K562 (cell line): ENCODE data around the gene SEZ6L. TPM values are rescaled to one million over a fixed set of nuclear protein-coding genes. Genes with fewer than 3 reads are reported as not detected.

Source experiments
- ATAC-seq: fragments of 200-7000 bp; cut with Tn5 transposase; 3 replicates; pipeline ENCODE4 v1.9.1; 2020; ENCODE audit warnings: moderate library complexity
- BruUV-seq: library from RNA; stranded (reverse); fragments of 400-500 nt; replicated peaks from 2 replicates; lab custom pipeline; 2021; lab: Mats Ljungman, UMichigan
- CTCF ChIA-PET: fragments of 300-600 bp; formaldehyde crosslinking; extraction: SDS; loops from one replicate; lab custom pipeline; 2021; ENCODE audit warnings: low intra/inter-chr PET ratio; lab: Yijun Ruan, JAX
- POLR2A ChIA-PET: fragments of 300-600, 350-650 bp; sonication (Branson Sonifier 250); formaldehyde crosslinking; extraction: SDS; loops from one replicate; lab custom pipeline; 2021; ENCODE audit warnings: antibody characterized with exemption, inconsistent platforms; lab: Yijun Ruan, JAX
- DNase-seq, 4 experiments: peaks; one replicate each; pipeline versions ENCODE4 v3.0.0 to v3.0.0-alpha.2; 2011 to 2018; ENCODE audit warnings: low spot score in 3 of 4, mixed read lengths in 3 of 4; ENCODE audit errors: extremely low read depth in 1 of 4
- FAIRE-seq: peaks from 2 replicates; lab custom pipeline; 2011; peaks lifted over from hg19 to GRCh38; lab: Jason Lieb, UNC
- H2AFZ ChIP-seq: 2 replicates; pipeline ENCODE4 v1.6.0; 2011; ENCODE audit warnings: low read depth, low read length, control low read depth, inconsistent platforms
- H3K27ac ChIP-seq: fragments of 200-600 bp; 3 replicates; pipeline ENCODE4 v1.8.0; 2011; ENCODE audit warnings: low read depth, mild to moderate bottlenecking, control low read depth, inconsistent platforms, low read length, moderate library complexity, mixed read lengths; ENCODE audit errors: extremely low read depth
- H3K27me3 ChIP-seq, 2 experiments: fragments of 300-600 bp in 1 of 2; 2 replicates in 1 of 2; 3 replicates in 1 of 2; pipeline versions ENCODE4 v1.6.0 to v1.8.0; 2011; ENCODE audit warnings: inconsistent platforms in 2 of 2, low read length in 2 of 2, mild to moderate bottlenecking in 1 of 2, mixed read lengths in 1 of 2, moderate library complexity in 1 of 2; ENCODE audit not compliant: control insufficient read depth in 2 of 2, insufficient read depth in 2 of 2
- H3K36me3 ChIP-seq: fragments of 300-600 bp; 3 replicates; pipeline ENCODE4 v1.8.0; 2011; ENCODE audit warnings: mild to moderate bottlenecking, low read length, inconsistent platforms; ENCODE audit not compliant: control insufficient read depth, insufficient read depth
- H3K4me1 ChIP-seq, 2 experiments: fragments of 200-600 bp in 1 of 2; replicated peaks in 1 of 2; 2 replicates in 1 of 2; 3 replicates in 1 of 2; pipeline versions ENCODE4 v1.5.1 to v1.8.0; 2011; ENCODE audit warnings: inconsistent platforms in 2 of 2, low read length in 2 of 2, mild to moderate bottlenecking in 1 of 2, mixed read lengths in 1 of 2, moderate library complexity in 1 of 2; ENCODE audit not compliant: control insufficient read depth in 2 of 2, insufficient read depth in 2 of 2
- H3K4me2 ChIP-seq: 2 replicates; pipeline ENCODE4 v1.6.1; 2011; ENCODE audit warnings: low read length, control low read depth, inconsistent platforms, mixed read lengths; ENCODE audit not compliant: insufficient read depth
- H3K4me3 ChIP-seq: fragments of 200-600 bp; sonication (generic), shearing (Covaris generic); 2 replicates; pipeline ENCODE4 v1.5.1; 2016; ENCODE audit warnings: control low read depth, inconsistent platforms
- H3K79me2 ChIP-seq: fragments of 200-600 bp; 3 replicates; pipeline ENCODE4 v1.8.0; 2011; ENCODE audit warnings: low read length, inconsistent platforms; ENCODE audit not compliant: control insufficient read depth, insufficient read depth
- H3K9ac ChIP-seq, 2 experiments: 2 replicates each; pipeline versions ENCODE4 v1.6.0 to v1.6.1; 2011; ENCODE audit warnings: low read depth in 2 of 2, low read length in 2 of 2, control low read depth in 1 of 2, inconsistent platforms in 1 of 2, mild to moderate bottlenecking in 1 of 2, mixed read lengths in 1 of 2; ENCODE audit not compliant: insufficient read depth in 1 of 2
- H3K9me1 ChIP-seq: one replicate; pipeline ENCODE4 v1.6.0; 2011; ENCODE audit warnings: inconsistent platforms, mild to moderate bottlenecking, low read length, moderate library complexity; ENCODE audit not compliant: control insufficient read depth, insufficient read depth
- H3K9me3 ChIP-seq: replicated peaks from 2 replicates; pipeline ENCODE4 v1.5.1; 2011; ENCODE audit warnings: low read depth, low read length, inconsistent platforms; ENCODE audit not compliant: control insufficient read depth, insufficient read depth
- H4K20me1 ChIP-seq: replicated peaks from 2 replicates; pipeline ENCODE4 v1.6.1; 2011; ENCODE audit warnings: low read length, inconsistent platforms, mixed read lengths; ENCODE audit not compliant: control insufficient read depth, insufficient read depth
- ATF1 ChIP-seq, 2 experiments: fragments of 450-650 bp in 1 of 2; IDR thresholded peaks; 2 replicates each; pipeline ENCODE4 v1.6.1; 2016; ENCODE audit warnings: missing compliant biosample characterization in 1 of 2, missing genetic modification characterization in 1 of 2
- BCOR ChIP-seq: fragments of 450-650 bp; IDR thresholded peaks from 2 replicates; pipeline ENCODE4 v1.6.1; 2016
- GTF2A2 ChIP-seq: IDR thresholded peaks from 2 replicates; pipeline ENCODE4 v1.6.1; 2016; ENCODE audit warnings: mild to moderate bottlenecking, missing genetic modification characterization, missing compliant biosample characterization
- JUND ChIP-seq, 2 experiments: IDR thresholded peaks; 2 replicates in 1 of 2; 3 replicates in 1 of 2; pipeline ENCODE4 v1.6.1; 2011; ENCODE audit warnings: borderline replicate concordance in 2 of 2, low read depth in 2 of 2, low read length in 2 of 2, improper control_type of control experiment in 1 of 2, missing biosample characterization in 1 of 2, missing genetic modification characterization in 1 of 2, missing genetic modification reagents in 1 of 2
- KDM1A ChIP-seq, 2 experiments: fragments of 450-650 bp; IDR thresholded peaks; 2 replicates each; pipeline ENCODE4 v1.6.1; 2016; ENCODE audit warnings: mild to moderate bottlenecking in 2 of 2
- KLF16 ChIP-seq: IDR thresholded peaks from 2 replicates; pipeline ENCODE4 v1.6.1; 2016; ENCODE audit warnings: antibody characterized with exemption
- RBM22 ChIP-seq: fragments of 200-400 bp; formaldehyde crosslinking; IDR thresholded peaks from 2 replicates; pipeline ENCODE4 v1.6.1; 2018; ENCODE audit warnings: low read length, low read depth; ENCODE audit not compliant: poor library complexity, severe bottlenecking
- RBM25 ChIP-seq: fragments of 200-400 bp; formaldehyde crosslinking; IDR thresholded peaks from 2 replicates; pipeline ENCODE4 v1.6.1; 2018; ENCODE audit warnings: low read length, low read depth, moderate library complexity; ENCODE audit not compliant: severe bottlenecking
- TFE3 ChIP-seq: fragments of 450-650 bp; formaldehyde crosslinking; IDR thresholded peaks from 2 replicates; pipeline ENCODE4 v1.4.0; 2020; ENCODE audit warnings: mild to moderate bottlenecking, mixed read lengths
- YY1 ChIP-seq, 3 experiments: IDR thresholded peaks; 2 replicates each; pipeline ENCODE4 v1.6.1; 2011; ENCODE audit warnings: low read length in 2 of 3, mild to moderate bottlenecking in 2 of 3, moderate library complexity in 2 of 3, borderline replicate concordance in 1 of 3, control low read depth in 1 of 3, low read depth in 1 of 3; ENCODE audit not compliant: insufficient read depth in 3 of 3, insufficient replicate concordance in 2 of 3, control insufficient read depth in 1 of 3, insufficient read length in 1 of 3; ENCODE audit errors: extremely low read depth in 1 of 3
- ZNF217 ChIP-seq: sonication (generic); formaldehyde crosslinking; IDR thresholded peaks from 2 replicates; pipeline ENCODE4 v1.8.0; 2022; ENCODE audit warnings: mild to moderate bottlenecking, missing genetic modification reagents
- ZNF507 ChIP-seq: conservative IDR thresholded peaks from 2 replicates; pipeline ENCODE4 v1.6.1; 2017; ENCODE audit warnings: missing genetic modification characterization, missing compliant biosample characterization
- WGBS: fragments of 100-300 bp; shearing (Covaris generic); methylation state at CpG from one replicate; pipeline ENCODE4 v1.1.6; 2016; ENCODE audit warnings: low coverage, mixed read lengths; ENCODE audit not compliant: insufficient coverage; ENCODE audit errors: missing lambda C conversion rate; 5-methylcytosine and 5-hydroxymethylcytosine counted together
- in situ Hi-C: fragments of 300-500 bp; cut with MboI; formaldehyde crosslinking; loops from 4 replicates; pipeline ENCODE4 v1.15.0; 2018; ENCODE audit warnings: inconsistent platforms, mixed read lengths
- intact Hi-C: fragments of 100-400 bp; cut with micrococcal nuclease; formaldehyde crosslinking; loops from 2 replicates; pipeline ENCODE4 v1.14.2; 2022
- polyA plus RNA-seq, 8 experiments: library from polyadenylated mRNA; depleted of rRNA in 4 of 8; stranded (reverse) in 5 of 8; unstranded in 3 of 8; fragments of >200 nt; fragmentation: Nextera tagmentation in 2 of 8; fragmentation: Illumina TruSeq in 1 of 8; extraction: Ambion mirVana in 2 of 8; extraction: Trizol in 1 of 8; gene quantifications; 2 replicates each; pipeline versions ENCODE4 v1.2.1 to v1.2.3, GENCODE V29; 2011 to 2014; ENCODE audit warnings: inconsistent platforms in 1 of 8, missing spikeins in 1 of 8
- total RNA-seq, 7 experiments: library from RNA; depleted of rRNA in 6 of 7; stranded (reverse); fragments of >200 nt in 6 of 7; fragmentation: Illumina TruSeq in 2 of 7; extraction: Trizol in 2 of 7; gene quantifications; 2 replicates each; pipeline versions ENCODE4 v1.2.1 to v1.2.3, GENCODE V29; 2011 to 2021; ENCODE audit warnings: low replicate concordance in 1 of 7

Gene SEZ6L
- total and polyA plus RNA-seq, 9 of the 15 experiments (the other 6 are each of a cell fraction or from before 2014, with no cell fraction given): not detected

GRCh38 chr22:26359156-26359555 is 189.9 kb downstream of the SEZ6L start:
- Histone ChIP-seq H3K9ac (no peak overlapping the region), H3K79me2 (no peaks in the 10 kb centered on the region), H3K9me1 (no peaks in the 10 kb centered on the region), H3K4me3 (no peak overlapping the region), H3K9me3 (no peaks in the 10 kb centered on the region), H3K27ac (no peak overlapping the region), H2AFZ (no peak overlapping the region), H3K27me3 (peaks cover 2 to 12% of the 10 kb centered on the region in 2 experiments; a peak in 2 of 5 replicates), H4K20me1 (no peaks in the 10 kb centered on the region), H3K4me2 (no peak overlapping the region), H3K36me3 (no peaks in the 10 kb centered on the region)
- no TSS peak for BruUV-seq
- intact Hi-C loops: no loop called here
- DNase-seq: no peak
- WGBS: 44% methylated on average over 4 of the region's 4 CpGs
- ATAC-seq: no peak
- POLR2A ChIA-PET: no interaction called here
- TF ChIP-seq KDM1A (IDR thresholded peaks at IDR 0.05): peak; percentile 10 to 32; a peak in 2 of 4 replicates
- TF ChIP-seq RBM25: peak; percentile 80
- TF ChIP-seq BCOR: peak; percentile 59; the same call in 1 of the 2 replicates
- no peak for TF ChIP-seq GTF2A2 (tag)
- TF ChIP-seq, all 486 proteins: peak for 3
- no peak for FAIRE-seq
- in situ Hi-C loops: no loop called here
- peaks cover 0 to 2% of the 10 kb centered on the region in 2 experiments; a peak in 1 of 5 replicates for H3K4me1 ChIP-seq
- CTCF ChIA-PET: no interaction called here

GRCh38 chr22:26360169-26360885 is 191.1 kb downstream of the SEZ6L start:
- H3K4me2 ChIP-seq: peak overlapping the region; percentile 78
- no peaks in the 10 kb centered on the region for H3K9me3 ChIP-seq
- POLR2A ChIA-PET: interaction anchor here (0.9 kb wide), 1 partner anchor 13 kb away, joined by 3 read pairs; no protein-coding TSS in a partner anchor
- DNase-seq (peak; percentile 66 to 85 (median 68)), FAIRE-seq (peak; percentile 93), ATAC-seq (peak; percentile 89)
- no peaks in the 10 kb centered on the region for H3K36me3 ChIP-seq
- no TSS peak for BruUV-seq
- WGBS: 6% methylated on average over 16 of the region's 17 CpGs
- 0 out of 5 replicates have a peak, but pooled peaks cover 0 to 6% of the 10 kb centered on the region in 2 experiments for H3K27me3 ChIP-seq
- H3K9ac ChIP-seq: peak overlapping the region in 1 of 2 experiments; percentile 58; a peak in 2 of 4 replicates
- H3K27ac ChIP-seq: no peak overlapping the region
- H3K9me1 ChIP-seq: no peaks in the 10 kb centered on the region
- peak overlapping the region; percentile 97 for H2AFZ ChIP-seq
- in situ Hi-C loops: no loop called here
- intact Hi-C loops: no loop called here
- H3K4me3 ChIP-seq: peak overlapping the region; percentile 35
- H3K4me1 ChIP-seq: peaks cover 0 to 2% of the 10 kb centered on the region in 2 experiments; a peak in 1 of 5 replicates
- no peaks in the 10 kb centered on the region for H4K20me1 ChIP-seq
- H3K79me2 ChIP-seq: no peaks in the 10 kb centered on the region
- CTCF ChIA-PET: interaction anchor here (0.6 kb wide), 1 partner anchor 915 kb away, joined by 3 read pairs; no protein-coding TSS in a partner anchor
- TF ChIP-seq ZNF507: no peak
- TF ChIP-seq ZNF217 (CRISPR knock-in tag): no peak
- no peak for TF ChIP-seq KLF16
- TF ChIP-seq TFE3: no peak
- TF ChIP-seq JUND (IDR thresholded peaks at IDR 0.05; ENCODE audit: borderline replicate concordance, low read depth, low read length): 0 out of 2 replicates have a peak, but pooled peaks have one; percentile 9
- TF ChIP-seq JUND (tag; IDR thresholded peaks at IDR 0.05; ENCODE audit: borderline replicate concordance, low read depth, low read length): peak; percentile 17; the same call in 1 of the 3 replicates
- no peak for TF ChIP-seq YY1 (IDR thresholded peaks at IDR 0.05; ENCODE audit: borderline replicate concordance in 1 of 3, control insufficient read depth in 1 of 3, extremely low read depth in 1 of 3, insufficient read depth in 3 of 3, insufficient read length in 1 of 3, insufficient replicate concordance in 2 of 3, low read depth in 1 of 3, low read length in 2 of 3)
- TF ChIP-seq RBM22: no peak
- no peak for TF ChIP-seq ATF1 (CRISPR knock-in tag; IDR thresholded peaks at IDR 0.05)
- peak; percentile 61 for TF ChIP-seq ATF1 (tag; IDR thresholded peaks at IDR 0.05)
